ENCODE results near the gene SNRNP25. TPM values are rescaled to one million over a fixed set of nuclear protein-coding genes. Genes with fewer than 3 reads are reported as not detected.

The SNRNP25 gene
- total and polyA plus RNA-seq, 2 of the 8 experiments (the other 6 are each of a cell fraction or from before 2014, with no cell fraction given), result 53.0 to 58.4 TPM

- FAIRE-seq, result no peak
- H3K79me1 ChIP-seq (ENCODE audit: low read depth, low read length), result no peaks in the 10 kb centered on the region
- H4K91ac ChIP-seq (replicated peaks; ENCODE audit: insufficient read length, low read length), result no peak overlapping the region
- ChIA-PET POLR2A (ENCODE audit: partially characterized antibody) (interaction anchor here (1.0 to 1.6 kb wide), 2 partner anchors 14 to 34 kb away, joined by 3 to 4 read pairs; no protein-coding TSS in a partner anchor), CTCF (ENCODE audit: partially characterized antibody) (interaction anchor here (1.5 kb wide), 1 partner anchor 30 kb away, joined by 4 read pairs; no protein-coding TSS in a partner anchor)
- H3K14ac ChIP-seq (ENCODE audit: insufficient read length), result no peak overlapping the region
- no peak overlapping the region for H2AFZ ChIP-seq (ENCODE audit: low read length)
- H3K56ac ChIP-seq (replicated peaks; ENCODE audit: insufficient read length, low read depth, low read length), result no peak overlapping the region
- H3K9me3 ChIP-seq (ENCODE audit: insufficient read depth in 2 of 2, low read depth in 1 of 2, low read length in 1 of 2), result no peaks in the 10 kb centered on the region
- H3K27me3 ChIP-seq (replicated peaks in 1 of 4; ENCODE audit: control insufficient read depth in 3 of 4, extremely low read depth in 1 of 4, insufficient read depth in 3 of 4, low read length in 3 of 4), result no peaks in the 10 kb centered on the region
- no peak overlapping the region for H3K18ac ChIP-seq (ENCODE audit: extremely low read depth, low read length)
- no peak overlapping the region for H3K4me3 ChIP-seq (ENCODE audit: extremely low read depth in 1 of 4, insufficient read depth in 2 of 4, low read depth in 3 of 4, low read length in 4 of 4)
- DNase-seq (ENCODE audit: low read depth in 1 of 2, low spot score in 2 of 2), result no peak
- H2BK5ac ChIP-seq (ENCODE audit: low read depth, low read length), result no peak overlapping the region
- H2BK12ac ChIP-seq (ENCODE audit: low read depth, low read length), result no peak overlapping the region
- no peak overlapping the region for H4K8ac ChIP-seq (ENCODE audit: extremely low read depth, insufficient read depth, low read length)
- no peak overlapping the region for H2BK120ac ChIP-seq (replicated peaks; ENCODE audit: low read depth, low read length)
- peaks cover 0 to 4% (median 2%) of the 10 kb centered on the region in 4 experiments; a peak in 5 of 8 replicates for H3K36me3 ChIP-seq (ENCODE audit: control insufficient read depth in 2 of 4, insufficient read depth in 4 of 4, low read length in 3 of 4)
- H3K23ac ChIP-seq (ENCODE audit: insufficient read length), result no peak overlapping the region
- WGBS, 2 experiments (ENCODE audit: extremely low coverage in 1 of 2, insufficient coverage in 1 of 2, insufficient read length in 1 of 2, insufficient replicate concordance in 2 of 2, low coverage in 1 of 2, low lambda C conversion rate in 2 of 2, missing lambda C conversion rate in 1 of 2), result 87% methylated on average over 9 of the region's 11 CpGs; no CpG with 5 or more reads in 1 of the 2 experiments
- no peak overlapping the region for H3K9ac ChIP-seq (replicated peaks in 1 of 4; ENCODE audit: extremely low read depth in 1 of 4, low read depth in 3 of 4, low read length in 3 of 4)
- H2AK5ac ChIP-seq (ENCODE audit: low read depth, low read length), result no peak overlapping the region
- no peaks in the 10 kb centered on the region; a peak in 1 of 7 replicates for H3K4me1 ChIP-seq (replicated peaks in 1 of 4; ENCODE audit: control insufficient read depth in 3 of 4, insufficient read depth in 4 of 4, low read length in 3 of 4)
- no peak overlapping the region for H3K4ac ChIP-seq (replicated peaks; ENCODE audit: insufficient read length, low read depth, low read length)
- peaks cover 2% of the 10 kb centered on the region; the same call in 1 of the 2 replicates for H3K23me2 ChIP-seq (ENCODE audit: low read depth, low read length)
- no peak overlapping the region for H3K27ac ChIP-seq (ENCODE audit: low read depth, low read length)
- H3K79me2 ChIP-seq (ENCODE audit: control insufficient read depth in 1 of 2, insufficient read depth in 2 of 2, low read length in 2 of 2), result no peaks in the 10 kb centered on the region
- no peak overlapping the region for H3K4me2 ChIP-seq (ENCODE audit: insufficient read depth in 1 of 2, low read depth in 2 of 2, low read length in 2 of 2)
- no peak overlapping the region for H4K5ac ChIP-seq (ENCODE audit: insufficient read length, low read depth, low read length)
- H2BK15ac ChIP-seq (ENCODE audit: low read length), result no peak overlapping the region
- H4K20me1 ChIP-seq (replicated peaks in 1 of 2; ENCODE audit: control insufficient read depth in 1 of 2, insufficient read depth in 2 of 2, low read length in 2 of 2), result peaks cover 0 to 11% of the 10 kb centered on the region in 2 experiments
- no peak overlapping the region for H2BK20ac ChIP-seq (ENCODE audit: low read length)
- TF ChIP-seq BCL11A (IDR thresholded peaks at IDR 0.05; ENCODE audit: low read depth in 2 of 2, low read length in 2 of 2) (no peak), NRF1 (IDR thresholded peaks at IDR 0.05; ENCODE audit: low read depth, low read length) (no peak), ATF2 (IDR thresholded peaks at IDR 0.05; ENCODE audit: low read length) (no peak), KDM1A (IDR thresholded peaks at IDR 0.05; ENCODE audit: borderline replicate concordance, low read length) (no peak)
These were observed 17.8 kb upstream of the SNRNP25 start for GRCh38 chr16:35678-36305.
